Esophagus mucosa (tissue), 1 donor: Measurements from ENCODE around the gene GUK1. TPM values are rescaled to one million over a fixed set of nuclear protein-coding genes. Genes with fewer than 3 reads are reported as not detected.

Experiments
- ATAC-seq: fragments of 200-7000 bp; cut with Tn5 transposase; one replicate; pipeline ENCODE4 v1.9.1; 2020
- total RNA-seq: library from RNA; stranded (reverse); gene quantifications from one replicate; pipeline ENCODE4 v1.2.4, GENCODE V29; 2023
- donor health status: DM: yes; HTN: yes; CAD: no.

The GUK1 gene
- total RNA-seq, 1 donor from 2014 or later: 241 TPM

DNA sequence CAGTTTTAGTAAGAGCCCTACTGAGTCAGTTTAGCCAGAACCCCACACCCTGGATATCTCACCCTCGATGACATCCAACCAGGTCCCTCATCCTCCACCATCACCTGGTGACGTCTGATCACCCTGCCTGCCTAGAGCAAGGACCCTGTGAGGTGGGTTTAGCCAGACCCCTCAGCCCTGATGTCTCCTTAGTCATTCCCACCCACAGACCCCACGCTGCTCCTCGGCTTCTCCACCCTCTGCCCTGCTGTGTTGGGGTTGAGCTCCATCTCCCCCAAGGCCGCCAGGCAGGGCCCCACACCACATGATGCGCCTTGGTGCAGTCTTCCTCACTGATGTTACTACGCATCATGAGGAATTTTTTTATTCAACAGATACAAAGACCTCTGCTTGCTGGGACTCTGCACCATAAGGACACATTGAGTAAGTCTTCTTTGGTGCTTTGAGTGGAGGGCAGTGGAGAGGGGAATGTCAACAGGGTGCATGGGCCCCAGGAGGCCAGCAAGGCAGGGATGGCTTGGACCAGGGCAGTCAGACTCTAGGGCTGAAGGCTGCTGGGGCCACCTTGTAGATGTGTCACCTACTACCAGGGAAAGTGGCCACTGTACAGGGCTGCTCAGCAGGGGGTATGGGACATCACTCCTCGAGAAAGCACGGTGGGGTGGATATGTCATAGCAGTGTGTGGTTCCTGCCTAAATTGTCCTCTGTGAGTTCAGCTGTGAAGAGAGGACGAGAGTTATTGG lies 23.9 kb downstream of the GUK1 start:
- ATAC-seq: no peak

DNA sequence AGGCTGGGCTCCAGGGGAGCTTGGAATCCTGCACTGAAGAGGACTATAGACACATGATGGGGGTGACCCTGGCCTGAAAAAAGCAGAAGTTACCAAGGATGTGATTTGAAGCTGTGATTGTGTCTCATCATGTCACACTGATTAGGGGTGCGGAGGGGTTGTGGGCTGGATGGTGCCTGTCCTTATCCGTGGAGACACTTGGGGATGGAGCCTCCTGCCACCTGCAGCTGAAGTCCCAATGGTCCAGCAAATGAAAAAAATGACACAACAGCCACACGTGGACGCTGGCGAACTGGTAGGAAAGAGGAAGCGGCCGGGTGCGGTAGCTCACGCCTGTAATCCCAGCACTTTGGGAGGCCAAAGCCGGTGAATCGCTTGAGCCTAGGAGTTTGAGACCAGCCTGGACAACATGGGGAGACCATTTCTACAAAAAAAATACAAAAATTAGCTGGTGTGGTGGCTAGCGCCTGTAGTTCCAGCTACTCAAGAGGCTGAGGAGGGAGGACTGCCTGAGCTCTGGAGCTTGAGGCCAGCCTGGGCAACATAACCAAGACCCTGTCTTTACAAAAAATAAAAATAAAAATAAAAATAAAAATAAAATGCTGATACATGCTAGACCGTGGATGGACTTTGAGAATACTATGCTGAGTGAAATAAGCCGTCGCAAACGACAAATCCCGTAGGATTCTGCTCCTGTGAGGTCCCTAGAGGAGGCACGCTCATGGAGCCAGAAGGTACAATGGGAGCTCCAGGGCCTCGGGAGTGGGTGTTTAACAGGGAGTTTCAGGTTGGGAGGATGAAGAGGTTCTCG lies 24.7 kb downstream of the GUK1 start:
- no peak for ATAC-seq

DNA sequence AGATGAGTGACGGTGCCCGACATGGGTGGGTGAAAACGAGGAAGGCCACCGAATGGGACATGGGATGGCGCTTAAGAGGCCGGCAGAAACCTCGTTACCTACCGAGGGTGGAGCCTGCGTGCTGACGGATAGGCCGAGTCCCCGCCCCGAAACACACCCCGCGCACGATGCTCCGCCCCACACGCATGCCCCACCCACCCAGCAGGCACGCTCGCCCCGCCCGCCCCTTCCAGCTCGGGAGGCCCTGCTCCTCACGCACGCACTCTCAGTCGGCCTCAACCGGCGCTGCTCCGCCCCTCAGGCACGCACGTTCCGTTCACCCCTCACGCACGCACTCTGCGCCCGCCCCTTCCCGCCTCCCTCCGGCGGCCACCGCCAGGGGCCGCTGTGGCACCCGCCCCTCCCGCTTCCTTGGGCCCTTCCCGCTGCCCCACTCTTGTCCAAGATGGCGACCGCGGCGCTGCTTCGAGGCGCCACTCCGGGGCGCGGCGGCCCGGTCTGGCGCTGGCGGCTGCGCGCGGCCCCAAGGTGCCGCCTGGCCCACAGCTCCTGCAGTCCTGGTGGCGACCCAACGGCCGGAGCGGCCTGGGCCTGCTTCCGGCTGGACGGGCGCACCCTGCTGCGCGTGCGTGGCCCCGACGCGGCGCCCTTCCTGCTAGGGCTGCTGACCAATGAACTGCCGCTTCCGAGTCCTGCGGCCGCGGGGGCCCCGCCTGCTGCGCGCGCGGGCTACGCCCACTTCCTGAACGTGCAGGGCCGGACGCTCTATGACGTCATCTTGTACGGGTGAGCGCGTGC lies 25.5 kb downstream of the GUK1 start, which contains the start of gene IBA57:
TSS of gene IBA57 (plus strand) at position 433 of the 798 bp plus-strand sequence. CDS start at position 446, 13 bp downstream.
- peak; percentile 89 for ATAC-seq

DNA sequence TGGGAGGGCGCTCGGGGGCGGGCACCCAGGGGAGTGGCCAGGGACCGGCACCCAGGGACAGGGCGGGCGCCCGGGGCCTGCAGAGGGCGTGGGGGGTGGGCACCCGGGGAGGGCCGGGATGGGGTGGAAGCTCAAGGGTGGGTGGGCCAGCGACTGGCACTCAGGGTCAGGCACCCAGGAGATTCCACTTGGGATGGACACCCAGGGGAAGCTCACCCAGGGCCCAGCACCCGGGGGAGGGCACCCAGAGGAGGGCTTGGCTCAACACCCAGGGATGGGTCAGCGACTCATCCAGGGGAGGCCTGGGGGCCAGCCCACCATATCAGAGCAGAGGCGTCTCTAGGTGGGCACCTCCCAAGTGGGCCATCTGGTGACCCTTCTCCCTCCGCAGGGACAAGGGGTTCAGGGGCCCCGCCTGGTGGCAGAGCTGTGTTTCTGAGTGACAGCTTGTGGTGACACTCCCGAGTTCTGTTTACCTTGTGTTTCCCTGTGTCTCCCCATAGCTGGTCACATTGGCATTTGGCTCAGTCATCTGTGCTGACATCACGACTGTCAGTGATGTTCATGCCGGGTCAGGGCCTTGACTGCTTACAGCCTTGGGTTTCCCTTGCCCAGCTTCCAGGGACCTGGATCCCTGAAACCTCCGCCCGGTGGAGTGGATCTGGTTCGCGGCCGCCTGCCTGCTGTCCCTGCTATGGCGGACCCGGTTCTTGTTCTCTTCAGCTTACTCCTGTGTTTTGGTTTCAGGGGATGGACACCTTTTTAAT lies 26.3 kb downstream of the GUK1 start:
- ATAC-seq: peak; percentile 33

DNA sequence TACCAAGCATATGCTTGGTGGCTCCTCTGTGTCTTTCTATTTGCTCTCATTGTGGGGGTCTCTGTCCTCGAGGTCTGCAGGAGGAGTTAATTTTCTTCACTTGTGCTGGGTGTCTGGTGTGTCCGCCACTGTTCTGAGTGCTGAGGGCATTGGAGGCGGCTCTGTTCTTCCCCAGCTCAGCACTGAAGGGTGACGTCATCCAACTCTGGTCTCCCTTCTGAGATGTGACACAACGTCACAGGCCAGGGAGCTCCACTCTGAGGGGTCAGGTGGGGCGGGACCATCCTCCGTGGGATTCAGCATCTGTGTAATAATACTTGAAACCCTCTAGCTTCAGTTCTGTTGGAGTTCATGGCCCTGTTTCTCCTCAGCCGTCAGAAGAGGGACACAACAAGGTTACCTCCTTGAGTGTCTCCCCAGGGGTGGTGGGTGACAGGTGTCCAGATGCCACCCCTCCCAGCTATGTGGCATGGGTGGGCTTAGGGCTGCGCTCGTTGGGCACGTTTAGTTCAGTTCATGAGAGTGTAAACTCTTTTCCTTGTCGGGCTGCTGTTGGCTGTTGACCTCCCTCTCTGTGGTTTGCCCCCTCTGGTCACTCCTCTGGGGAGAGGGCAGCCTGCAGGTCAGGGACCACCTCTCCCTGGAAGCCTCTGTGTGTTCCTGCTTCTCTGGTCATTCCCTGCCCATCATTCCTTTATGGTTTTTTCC lies 28.6 kb downstream of the GUK1 start:
- ATAC-seq: no peak

DNA sequence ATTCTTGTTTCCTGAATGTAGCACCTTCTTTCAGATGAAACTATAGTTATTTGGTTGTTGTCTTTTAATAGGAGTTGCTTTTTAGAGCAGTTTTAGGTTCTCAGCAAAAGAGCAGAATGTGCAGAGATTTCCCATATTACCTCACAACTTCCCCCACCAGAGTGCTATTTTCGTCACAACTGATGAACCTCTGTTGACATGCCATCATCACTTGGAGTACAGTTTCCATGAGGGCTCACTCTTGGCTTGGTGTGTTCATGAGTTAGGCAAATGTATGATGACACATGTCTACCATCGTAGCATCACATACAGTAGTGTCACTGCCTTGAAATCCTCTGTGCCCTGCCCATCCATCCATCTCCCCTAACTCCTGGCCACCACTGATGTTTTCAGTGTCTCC lies 29.3 kb downstream of the GUK1 start:
- no peak for ATAC-seq

DNA sequence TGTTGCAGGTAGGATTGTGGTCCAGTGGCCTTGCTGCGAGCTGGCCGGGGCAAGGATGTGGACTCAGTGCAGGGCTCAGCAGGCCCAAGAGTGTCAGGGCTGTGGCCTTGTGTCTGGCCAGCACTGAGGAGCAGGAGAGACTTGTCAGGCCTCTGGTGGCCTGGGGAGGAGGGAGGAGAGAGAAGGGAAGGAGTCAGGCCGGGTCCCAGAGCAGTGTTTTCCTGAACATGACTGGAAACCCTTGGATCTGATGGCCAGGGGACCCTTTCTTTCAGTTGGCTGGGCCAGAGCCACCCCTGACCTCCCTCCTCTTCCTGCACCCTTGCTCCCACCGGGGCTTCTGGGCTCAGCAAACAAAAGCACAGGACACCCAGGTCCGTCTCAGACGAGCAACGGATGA lies 30.6 kb downstream of the GUK1 start:
- ATAC-seq: no peak

DNA sequence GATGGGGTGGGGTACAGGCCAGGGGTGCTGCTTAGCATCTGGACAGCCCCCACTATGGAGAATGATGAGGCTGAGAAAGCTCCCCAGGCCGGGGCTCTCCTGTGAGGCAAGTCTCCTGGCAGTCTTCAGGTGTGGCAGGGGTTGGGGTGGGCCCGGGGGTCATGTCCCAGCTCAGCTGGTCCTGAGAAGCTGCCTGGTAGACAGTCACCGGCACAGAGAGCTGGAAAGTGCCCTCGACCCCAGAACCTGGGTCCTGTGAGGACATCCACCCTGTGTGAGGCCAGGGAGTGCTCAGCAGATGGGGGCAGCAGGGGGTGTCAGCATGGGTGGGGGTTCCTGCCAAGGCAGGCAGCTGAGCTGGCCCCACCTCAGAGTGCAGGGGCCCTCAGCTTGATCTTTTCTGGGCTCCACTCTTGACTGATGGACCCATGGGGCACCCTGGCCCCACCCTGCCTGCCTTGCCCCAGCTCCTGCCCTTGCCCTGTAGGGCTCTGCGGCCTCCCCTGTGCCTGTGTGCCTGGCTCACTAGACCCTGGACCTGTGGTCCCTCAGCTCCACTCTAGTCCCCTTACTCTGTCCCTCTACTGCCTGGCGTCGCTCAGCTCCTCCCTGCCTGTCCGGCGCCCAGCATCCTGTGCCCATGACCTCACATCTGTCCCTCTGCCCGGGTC lies 31.3 kb downstream of the GUK1 start:
- no peak for ATAC-seq

DNA sequence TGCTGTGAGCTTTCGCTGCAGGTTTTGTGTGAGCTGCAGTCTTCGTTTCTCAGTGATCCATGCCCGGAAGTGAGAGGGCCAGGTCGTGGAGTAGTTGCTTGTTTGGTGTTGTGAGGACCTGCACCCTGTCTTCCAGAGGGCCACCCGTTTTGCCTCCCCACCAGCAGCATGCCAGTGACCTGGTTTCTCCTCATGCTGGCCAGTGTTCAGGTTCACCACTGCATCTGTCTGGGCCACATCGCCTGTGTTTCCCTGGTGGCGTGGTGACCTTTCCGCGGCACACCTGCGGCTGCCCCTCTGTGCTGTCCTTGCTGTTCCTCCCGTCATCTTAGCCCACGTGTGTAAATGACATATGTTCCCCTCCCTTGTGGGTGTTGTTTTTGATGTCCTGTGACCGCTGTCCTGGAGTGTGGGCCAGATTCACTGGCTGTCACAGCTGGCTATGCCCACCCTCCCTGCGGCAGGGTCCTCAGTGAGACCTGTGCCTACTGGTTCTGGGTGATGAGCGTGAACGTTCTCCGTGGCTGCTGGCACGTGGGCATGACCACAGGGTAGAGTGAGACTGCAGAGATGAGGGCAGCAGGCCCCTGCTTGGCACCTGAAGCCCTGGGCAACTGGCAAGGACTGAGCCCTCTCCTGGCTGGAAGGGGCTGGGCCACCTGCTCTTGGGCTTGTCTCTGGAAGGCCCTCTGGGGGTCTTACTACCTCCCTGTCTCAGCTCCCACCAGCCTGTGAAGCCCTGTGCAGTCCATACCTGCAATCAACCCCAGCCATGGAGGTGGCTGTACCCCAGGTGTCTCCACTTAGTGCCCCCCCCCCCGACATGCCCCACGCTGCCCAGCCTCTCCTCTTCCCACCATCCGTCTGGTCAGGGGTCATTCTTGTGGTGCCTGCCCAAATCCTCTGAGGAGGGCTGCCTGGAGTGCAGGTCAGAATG lies 32.8 kb downstream of the GUK1 start:
- no peak for ATAC-seq

DNA sequence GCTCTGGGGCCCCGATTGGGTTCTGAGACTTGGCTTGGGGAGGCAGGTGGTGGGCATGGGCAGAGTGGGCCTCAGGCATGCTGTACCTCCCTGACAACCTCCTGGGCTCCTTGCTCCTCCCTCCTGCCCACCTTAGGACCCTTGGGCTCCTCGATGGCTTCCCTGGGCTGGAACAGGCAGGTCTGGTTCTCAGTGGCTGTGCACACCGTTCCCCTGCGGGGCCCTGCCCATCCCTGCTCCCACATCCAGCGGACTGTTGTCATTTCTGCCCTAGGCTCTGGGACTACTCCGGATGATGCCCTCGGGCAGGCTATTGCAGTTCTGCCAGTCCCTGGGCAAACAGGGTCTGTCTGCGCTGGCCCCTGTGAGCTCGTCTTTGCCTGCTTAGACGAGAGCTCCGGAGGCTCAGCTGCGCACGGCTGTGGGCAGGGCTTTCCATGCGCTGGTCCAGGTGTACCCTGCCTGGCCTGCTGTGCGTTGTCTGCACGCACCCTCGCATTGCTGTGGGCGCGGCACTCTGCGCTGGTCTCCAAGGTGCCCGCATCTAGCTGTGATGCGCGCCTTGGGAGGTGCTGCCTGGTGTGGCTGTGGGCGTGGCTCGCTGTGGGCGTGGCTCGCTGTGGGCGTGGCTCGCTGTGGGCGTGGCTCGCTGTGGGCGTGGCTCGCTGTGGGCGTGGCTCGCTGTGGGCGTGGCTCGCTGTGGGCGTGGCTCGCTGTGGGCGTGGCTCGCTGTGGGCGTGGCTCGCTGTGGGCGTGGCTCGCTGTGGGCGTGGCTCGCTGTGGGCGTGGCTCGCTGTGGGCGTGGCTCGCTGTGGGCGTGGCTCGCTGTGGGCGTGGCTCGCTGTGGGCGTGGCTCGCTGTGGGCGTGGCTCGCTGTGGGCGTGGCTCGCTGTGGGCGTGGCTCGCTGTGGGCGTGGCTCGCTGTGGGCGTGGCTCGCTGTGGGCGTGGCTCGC lies 33.7 kb downstream of the GUK1 start:
- ATAC-seq: peak; percentile 77

DNA sequence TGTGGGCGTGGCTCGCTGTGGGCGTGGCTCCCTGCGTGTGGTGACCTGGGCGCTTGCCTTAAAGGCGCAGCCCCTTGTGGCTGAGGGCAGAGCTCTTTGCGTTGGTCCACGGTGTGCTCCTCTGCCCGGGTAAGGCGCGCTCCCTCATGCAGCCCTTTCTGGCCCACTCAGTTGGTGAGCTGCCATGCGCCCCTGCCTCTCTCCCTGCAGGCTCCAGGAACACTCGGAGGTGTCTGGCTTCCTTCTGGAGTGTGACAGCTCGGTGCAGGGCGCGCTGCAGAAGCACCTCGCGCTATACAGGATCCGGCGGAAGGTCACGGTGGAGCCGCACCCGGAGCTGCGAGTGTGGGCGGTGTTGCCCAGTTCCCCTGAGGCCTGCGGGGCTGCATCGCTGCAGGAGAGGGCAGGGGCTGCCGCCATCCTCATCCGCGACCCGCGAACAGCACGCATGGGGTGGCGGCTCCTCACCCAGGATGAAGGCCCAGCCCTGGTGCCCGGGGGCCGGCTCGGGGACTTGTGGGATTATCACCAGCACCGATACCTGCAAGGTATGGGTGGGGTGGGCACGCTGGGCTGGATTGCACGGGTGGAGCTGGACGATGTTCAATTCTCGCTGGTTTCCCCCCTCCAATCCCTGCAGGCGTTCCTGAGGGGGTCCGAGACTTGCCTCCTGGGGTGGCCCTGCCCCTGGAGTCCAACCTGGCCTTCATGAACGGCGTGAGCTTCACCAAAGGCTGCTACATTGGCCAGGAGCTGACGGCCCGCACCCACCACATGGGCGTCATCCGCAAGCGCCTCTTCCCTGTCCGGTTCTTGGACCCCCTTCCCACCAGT lies 34.6 kb downstream of the GUK1 start:
- peak; percentile 53 for ATAC-seq

DNA sequence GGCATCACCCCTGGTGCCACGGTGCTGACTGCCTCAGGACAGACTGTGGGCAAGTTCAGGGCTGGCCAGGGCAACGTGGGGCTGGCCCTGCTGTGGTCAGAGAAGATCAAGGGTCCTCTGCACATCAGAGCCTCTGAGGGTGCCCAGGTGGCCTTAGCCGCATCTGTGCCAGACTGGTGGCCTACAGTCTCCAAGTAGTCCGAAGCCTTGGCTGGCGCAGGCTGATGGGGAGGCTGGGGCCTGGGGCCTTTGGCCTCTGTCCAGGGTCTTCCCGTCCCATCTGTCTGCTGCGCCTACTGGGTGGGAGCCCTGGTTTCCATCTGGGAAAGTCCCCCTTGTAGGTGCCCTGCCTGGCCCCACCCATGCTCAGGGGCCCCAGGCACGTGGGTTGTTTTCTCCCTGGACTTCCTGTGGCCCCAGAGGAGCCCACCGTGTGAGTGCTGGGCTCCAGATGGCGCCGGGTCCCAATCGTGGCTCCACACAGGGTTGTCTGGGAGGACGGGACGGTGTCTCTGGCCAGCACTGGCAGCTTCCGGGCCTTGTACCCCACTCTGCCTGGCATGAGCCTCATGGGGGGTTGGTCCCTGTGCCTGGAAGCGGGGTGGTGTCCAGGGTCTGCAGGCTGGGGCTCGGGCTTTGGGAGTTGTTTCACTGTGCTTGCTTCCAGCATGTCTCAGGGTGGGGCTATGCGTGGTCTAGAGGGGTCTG lies 35.4 kb downstream of the GUK1 start:
- ATAC-seq: no peak

DNA sequence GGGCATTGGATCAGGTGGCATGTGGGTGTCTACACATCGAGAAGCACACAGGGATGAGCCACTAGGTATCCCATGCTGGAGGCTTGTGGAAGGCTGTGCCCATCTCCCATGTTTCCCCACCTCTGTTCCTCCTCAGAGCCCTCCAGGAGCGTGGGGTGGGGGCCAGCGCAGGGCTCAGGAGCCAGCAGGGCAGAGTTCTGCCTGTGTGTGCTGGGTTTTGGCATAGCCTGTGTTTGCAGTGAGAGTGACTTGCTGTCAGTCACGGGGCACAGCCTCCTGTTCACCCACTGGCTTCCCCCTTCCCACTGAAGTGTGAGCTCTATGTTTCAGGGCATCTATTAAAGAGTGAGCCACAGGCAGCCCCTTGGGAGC lies 35.9 kb downstream of the GUK1 start:
- ATAC-seq: no peak

DNA sequence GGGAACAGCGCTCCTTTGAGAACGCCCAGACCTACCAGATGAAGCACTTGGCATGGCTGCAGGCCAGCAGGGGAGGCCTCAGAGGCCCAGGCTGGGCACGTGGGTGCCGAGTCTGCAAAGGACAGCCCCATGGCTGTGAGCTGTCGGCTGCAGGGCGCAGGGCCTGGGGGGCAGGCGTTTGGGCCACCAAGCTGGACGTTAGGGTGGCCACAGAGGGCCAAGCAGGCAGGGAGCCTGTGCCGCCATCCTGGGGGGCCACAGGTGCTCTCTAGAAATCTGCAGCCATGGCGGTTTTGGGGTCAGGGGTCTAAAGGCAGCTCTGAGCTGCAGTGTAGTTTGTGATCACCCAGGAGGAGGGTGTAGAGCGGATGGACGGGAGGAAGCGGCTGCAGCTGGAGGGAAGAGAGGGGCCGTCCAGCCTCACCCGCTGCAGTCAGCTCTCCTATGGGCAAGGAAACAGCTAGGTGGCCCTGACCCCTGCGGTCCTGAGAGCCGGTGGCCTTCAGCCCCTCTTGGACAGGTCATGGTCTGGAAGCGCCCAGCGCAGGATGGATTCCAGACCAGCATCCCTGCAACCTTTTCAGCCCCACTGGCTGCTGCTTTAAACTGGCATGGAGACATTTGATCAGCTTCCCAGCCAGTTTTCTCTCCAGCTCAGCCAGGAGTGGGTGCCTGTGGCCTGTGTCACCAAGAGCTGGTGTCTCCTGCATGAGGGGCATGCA lies 36.5 kb downstream of the GUK1 start:
- no peak for ATAC-seq

DNA sequence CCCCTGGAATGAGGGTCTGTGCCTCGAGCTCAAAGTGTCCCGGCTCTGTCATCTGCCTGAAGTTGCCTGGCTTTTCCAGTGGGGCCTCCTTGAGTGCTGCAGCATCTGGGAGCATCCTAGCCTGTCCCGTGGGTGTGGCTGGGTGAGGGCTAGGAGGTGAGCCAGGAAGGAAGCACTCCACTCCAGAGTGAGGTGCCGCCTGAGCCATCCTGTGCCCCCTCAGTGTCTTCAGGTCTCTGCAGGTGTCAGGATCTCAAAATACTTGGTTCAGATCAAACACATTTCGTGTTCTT lies 37.0 kb downstream of the GUK1 start:
- ATAC-seq: no peak
